ENCODE measurements around the gene NUCKS1.
A peak's percentile ranks its signal among the peaks of the same experiment; 100 is the strongest.

The NUCKS1 gene

GRCh38 chr1:205770618-205771017 is 20.6 kb upstream of the NUCKS1 start:
- no peak for DNase-seq (ENCODE audit: low spot score)

- DNase-seq (ENCODE audit: low spot score) = peak; percentile 60
Observed at GRCh38 chr1:205769641-205770365, 19.8 kb upstream of the NUCKS1 start.

- DNase-seq (ENCODE audit: low spot score) = no peak
Observed at GRCh38 chr1:205767248-205767647, 17.3 kb upstream of the NUCKS1 start.

GRCh38 chr1:205766570-205766969 is 16.6 kb upstream of the NUCKS1 start:
- DNase-seq (ENCODE audit: low spot score) = no peak

GRCh38 chr1:205766038-205766437 is 16.1 kb upstream of the NUCKS1 start:
- DNase-seq (ENCODE audit: low spot score) = peak; percentile 20

- DNase-seq (ENCODE audit: low spot score) = no peak
Observed at GRCh38 chr1:205764578-205764977, 14.6 kb upstream of the NUCKS1 start.

- no peak for DNase-seq (ENCODE audit: low spot score)
Observed at GRCh38 chr1:205763980-205764379, 14.0 kb upstream of the NUCKS1 start.

GRCh38 chr1:205760606-205761005 is 10.6 kb upstream of the NUCKS1 start:
- DNase-seq (ENCODE audit: low spot score) = no peak

GRCh38 chr1:205756552-205756951 is 6.6 kb upstream of the NUCKS1 start:
- DNase-seq (ENCODE audit: low spot score) = no peak

- no peak for DNase-seq (ENCODE audit: low spot score)
Observed at GRCh38 chr1:205754857-205755256, 4.9 kb upstream of the NUCKS1 start.

GRCh38 chr1:205751036-205751651 is 1.2 kb upstream of the NUCKS1 start:
- DNase-seq (ENCODE audit: low spot score) = no peak

- peak; percentile 94 for DNase-seq (ENCODE audit: low spot score)
Observed at GRCh38 chr1:205749234-205750137, 496 bp downstream of the NUCKS1 start.

GRCh38 chr1:205748403-205749233 is 1.4 kb downstream of the NUCKS1 start:
- DNase-seq (ENCODE audit: low spot score) = peak; percentile 51

- no peak for DNase-seq (ENCODE audit: low spot score)
Observed at GRCh38 chr1:205746757-205747412, 3.1 kb downstream of the NUCKS1 start.

GRCh38 chr1:205744403-205744802 is 5.6 kb downstream of the NUCKS1 start:
- no peak for DNase-seq (ENCODE audit: low spot score)

GRCh38 chr1:205743977-205744376 is 6.0 kb downstream of the NUCKS1 start:
- DNase-seq (ENCODE audit: low spot score) = no peak

- no peak for DNase-seq (ENCODE audit: low spot score)
Observed at GRCh38 chr1:205741681-205742080, 8.3 kb downstream of the NUCKS1 start.

- no peak for DNase-seq (ENCODE audit: low spot score)
Observed at GRCh38 chr1:205739348-205740160, 10.4 kb downstream of the NUCKS1 start.

- no peak for DNase-seq (ENCODE audit: low spot score)
Observed at GRCh38 chr1:205735218-205735617, 14.8 kb downstream of the NUCKS1 start.

- no peak for DNase-seq (ENCODE audit: low spot score)
Observed at GRCh38 chr1:205733438-205734175, 16.4 kb downstream of the NUCKS1 start.

Measured in hepatic stellate cell (primary cell).